ENCODE data around the gene TBC1D16.

The TBC1D16 gene

GRCh38 chr17:79990051-79990592 is 45.5 kb downstream of the TBC1D16 start:
- no peak for DNase-seq (ENCODE audit: extremely low read depth in 1 of 2, low read depth in 1 of 2)

- DNase-seq (ENCODE audit: extremely low read depth in 1 of 2, low read depth in 1 of 2) = no peak
These were observed 46.4 kb downstream of the TBC1D16 start for GRCh38 chr17:79989106-79989835.

DNA sequence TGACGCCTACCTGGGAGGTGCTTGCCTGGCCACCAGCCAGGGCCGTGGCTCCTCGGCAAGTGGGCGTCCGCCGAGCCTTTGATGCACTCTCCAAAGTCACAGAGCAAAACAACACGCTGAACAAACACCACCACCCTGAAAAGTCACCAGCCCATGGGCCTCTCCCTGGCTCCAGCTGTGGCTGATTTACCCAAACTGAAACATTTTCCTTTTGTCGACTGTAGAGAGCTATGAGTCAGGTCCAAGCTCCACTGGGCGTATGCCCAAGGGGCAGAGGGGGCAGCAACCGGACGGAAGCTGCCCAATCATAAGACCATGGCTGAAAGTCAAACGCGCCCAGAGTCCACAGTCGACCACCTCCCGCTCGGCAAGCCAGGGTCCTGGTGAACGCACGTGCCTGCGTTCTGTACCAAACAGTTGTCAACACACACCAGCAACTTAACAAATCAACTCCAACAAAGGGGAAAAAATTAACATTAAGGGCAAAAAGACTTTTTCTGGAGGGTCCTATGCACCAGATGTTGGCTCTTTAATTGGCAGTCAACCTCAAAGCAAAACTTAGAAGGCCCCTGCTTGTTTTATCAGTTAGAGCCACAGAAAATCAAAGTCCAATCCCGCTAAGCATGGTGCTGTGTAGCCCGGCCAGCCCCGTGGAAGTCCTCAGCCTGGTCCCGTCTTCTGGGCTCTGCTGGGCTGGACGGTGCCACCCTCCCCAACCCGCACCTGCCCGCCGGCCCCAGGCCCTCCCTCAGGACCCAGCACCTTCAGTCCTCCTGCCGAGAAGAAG is 47.3 kb downstream of the TBC1D16 start:
- no peak for DNase-seq (ENCODE audit: extremely low read depth in 1 of 2, low read depth in 1 of 2)

- no peak for DNase-seq (ENCODE audit: extremely low read depth in 1 of 2, low read depth in 1 of 2)
These were observed 47.8 kb downstream of the TBC1D16 start for GRCh38 chr17:79987935-79988184.

DNA sequence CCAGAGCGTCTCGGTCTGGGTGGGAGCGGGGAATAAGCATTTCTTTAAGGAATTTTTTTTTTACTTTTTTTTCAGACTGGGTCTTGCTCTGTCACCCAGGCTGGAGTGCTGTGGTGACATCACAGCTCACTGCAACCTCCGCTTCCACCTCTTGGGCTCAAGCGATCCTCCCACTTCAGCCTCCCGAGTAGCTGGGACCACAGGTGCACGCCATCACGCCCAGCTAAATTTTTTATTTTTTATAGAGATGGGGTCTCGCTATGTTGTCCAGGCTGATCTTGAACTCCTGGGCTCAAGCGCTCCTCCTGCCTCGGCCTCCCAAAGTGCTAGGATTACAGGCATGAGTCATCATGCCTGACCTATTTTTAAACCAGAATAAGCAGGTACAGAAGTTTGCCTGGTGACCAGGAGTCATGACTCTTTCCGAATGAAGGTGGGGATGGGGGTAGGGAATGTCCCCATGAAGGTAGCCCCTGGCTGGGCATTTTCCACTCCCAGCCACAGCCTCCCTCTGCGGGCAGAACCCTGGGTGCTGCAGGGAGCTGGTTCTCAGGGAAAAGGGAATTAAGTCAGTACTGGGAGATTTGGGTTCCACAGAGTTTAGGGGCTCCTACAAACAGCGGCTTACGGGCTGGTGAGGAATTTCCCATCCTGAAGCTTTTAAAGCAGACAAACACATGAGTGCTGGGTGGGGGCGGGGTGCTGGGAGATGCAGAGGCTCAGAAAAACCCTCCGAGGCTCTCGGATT is 48.3 kb downstream of the TBC1D16 start:
- DNase-seq (ENCODE audit: extremely low read depth in 1 of 2, low read depth in 1 of 2) = no peak

GRCh38 chr17:79986411-79987186 is 49.1 kb downstream of the TBC1D16 start:
- DNase-seq (ENCODE audit: extremely low read depth in 1 of 2, low read depth in 1 of 2) = no peak

GRCh38 chr17:79985943-79986391 is 49.7 kb downstream of the TBC1D16 start:
- DNase-seq (ENCODE audit: extremely low read depth in 1 of 2, low read depth in 1 of 2) = no peak

DNA sequence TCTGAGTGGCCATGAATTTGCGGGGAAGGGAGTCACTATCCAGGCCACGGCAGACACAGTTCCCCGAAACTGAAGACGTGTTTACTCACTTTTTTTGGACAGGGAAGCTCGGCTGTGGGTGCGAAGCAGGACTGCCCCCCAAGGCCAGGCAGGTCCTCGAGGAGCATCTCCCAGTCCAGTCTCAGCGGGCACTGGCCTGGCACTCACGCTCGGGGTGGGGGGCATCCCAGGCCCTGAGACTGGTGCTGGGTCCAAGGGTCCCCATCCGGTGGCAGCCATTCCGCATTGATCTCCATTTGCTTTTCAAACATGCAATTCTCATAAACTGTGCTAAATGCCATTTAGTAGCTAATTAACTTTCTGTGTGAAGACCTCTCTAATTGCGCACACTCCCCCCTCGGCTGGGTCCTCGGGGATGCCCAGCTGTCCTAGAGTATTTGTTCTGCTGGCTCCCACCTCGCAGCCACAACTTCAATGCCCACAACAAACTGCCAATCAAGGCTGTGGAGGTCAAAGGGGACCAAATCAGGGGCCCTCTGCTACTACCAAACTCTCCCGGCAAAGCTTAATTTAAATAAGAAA is 50.2 kb downstream of the TBC1D16 start:
- DNase-seq (ENCODE audit: extremely low read depth in 1 of 2, low read depth in 1 of 2) = no peak

DNA sequence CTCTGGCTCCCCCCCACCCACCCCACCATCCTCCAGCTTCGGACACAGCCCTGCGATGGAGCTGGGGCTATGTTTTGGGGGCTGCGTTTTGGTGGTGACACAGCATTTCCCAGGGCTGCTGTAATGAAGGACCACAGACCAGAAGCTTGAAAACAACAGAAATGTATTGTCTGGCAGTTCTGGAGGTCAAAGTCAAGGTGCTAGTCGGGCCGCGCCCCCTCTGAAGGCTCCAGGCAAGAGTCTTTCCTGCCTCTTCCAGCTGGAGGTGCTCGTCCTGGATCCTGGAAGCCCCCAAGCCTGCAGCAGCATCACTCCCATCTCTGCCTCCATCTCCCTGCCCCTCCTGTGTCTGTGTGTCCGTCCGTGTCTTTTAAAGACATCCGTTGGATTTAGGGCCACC is 50.8 kb downstream of the TBC1D16 start:
- DNase-seq (ENCODE audit: extremely low read depth in 1 of 2, low read depth in 1 of 2) = no peak

DNA sequence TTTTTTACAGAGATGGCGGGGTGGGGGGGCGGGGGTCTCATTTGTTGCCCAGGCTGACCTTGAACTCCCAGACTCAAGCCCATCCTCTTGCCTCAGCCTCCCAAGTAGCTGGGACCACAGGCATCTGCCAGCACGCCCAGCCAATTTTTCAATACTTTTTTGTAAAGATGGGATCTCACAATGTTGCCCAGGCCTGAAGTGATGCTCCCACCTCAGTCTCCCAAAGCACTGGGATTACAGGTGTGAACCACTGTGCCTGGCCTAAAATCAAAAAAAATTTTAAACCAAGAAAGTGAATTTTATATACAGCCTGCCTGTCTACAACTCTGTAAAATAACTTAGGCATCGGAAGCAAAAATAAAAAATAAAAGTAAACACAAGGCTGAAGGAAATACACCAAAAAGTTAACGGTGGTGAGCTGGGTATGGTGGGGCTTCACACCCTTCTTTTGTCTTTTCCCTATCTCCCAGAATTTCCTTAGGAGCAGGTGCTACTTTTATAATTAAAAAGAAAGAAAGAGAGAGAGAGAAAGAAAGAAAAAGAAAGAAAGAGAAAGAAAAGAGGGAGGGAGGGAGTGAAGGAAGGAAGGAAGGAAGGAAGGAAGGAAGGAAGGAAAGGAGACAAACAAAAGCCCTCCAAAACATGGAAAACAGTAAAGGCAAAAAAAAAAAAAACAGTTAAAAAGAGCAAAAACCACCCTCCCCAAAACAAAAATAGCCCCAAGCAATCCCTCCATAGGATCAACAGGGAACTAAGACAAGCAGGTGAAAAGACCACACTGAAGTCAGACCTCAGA is 51.4 kb downstream of the TBC1D16 start:
- DNase-seq (ENCODE audit: extremely low read depth in 1 of 2, low read depth in 1 of 2) = no peak

DNA sequence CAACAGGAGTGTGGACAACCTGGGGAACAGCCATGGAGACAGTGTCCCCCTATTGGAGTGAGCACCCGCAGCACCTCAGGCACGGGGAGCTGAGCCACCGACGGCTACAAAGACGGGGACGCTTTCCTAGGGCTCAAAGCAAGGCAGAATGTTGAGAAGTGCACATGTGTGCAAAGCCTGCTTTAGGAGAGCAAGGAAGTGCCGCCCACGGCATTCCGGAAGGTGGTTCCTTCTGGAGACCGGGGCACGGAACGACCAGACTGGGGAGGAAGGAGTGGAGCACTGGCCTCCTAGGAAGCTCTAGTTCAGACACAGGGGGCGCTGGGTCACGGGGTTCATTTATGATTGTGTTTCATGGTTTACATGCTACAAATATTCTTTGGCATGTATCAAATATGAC is 52.2 kb downstream of the TBC1D16 start:
- no peak for DNase-seq (ENCODE audit: extremely low read depth in 1 of 2, low read depth in 1 of 2)

- DNase-seq (ENCODE audit: extremely low read depth in 1 of 2, low read depth in 1 of 2) = no peak
These were observed 52.7 kb downstream of the TBC1D16 start for GRCh38 chr17:79982986-79983385.

GRCh38 chr17:79981661-79982101 is 54.0 kb downstream of the TBC1D16 start:
- no peak for DNase-seq (ENCODE audit: extremely low read depth in 1 of 2, low read depth in 1 of 2)

GRCh38 chr17:79981090-79981489 is 54.6 kb downstream of the TBC1D16 start:
- no peak for DNase-seq (ENCODE audit: extremely low read depth in 1 of 2, low read depth in 1 of 2)

GRCh38 chr17:79980246-79981043 is 55.2 kb downstream of the TBC1D16 start:
- no peak for DNase-seq (ENCODE audit: extremely low read depth in 1 of 2, low read depth in 1 of 2)

- DNase-seq (ENCODE audit: extremely low read depth in 1 of 2, low read depth in 1 of 2) = no peak
These were observed 55.9 kb downstream of the TBC1D16 start for GRCh38 chr17:79979816-79980215.

DNA sequence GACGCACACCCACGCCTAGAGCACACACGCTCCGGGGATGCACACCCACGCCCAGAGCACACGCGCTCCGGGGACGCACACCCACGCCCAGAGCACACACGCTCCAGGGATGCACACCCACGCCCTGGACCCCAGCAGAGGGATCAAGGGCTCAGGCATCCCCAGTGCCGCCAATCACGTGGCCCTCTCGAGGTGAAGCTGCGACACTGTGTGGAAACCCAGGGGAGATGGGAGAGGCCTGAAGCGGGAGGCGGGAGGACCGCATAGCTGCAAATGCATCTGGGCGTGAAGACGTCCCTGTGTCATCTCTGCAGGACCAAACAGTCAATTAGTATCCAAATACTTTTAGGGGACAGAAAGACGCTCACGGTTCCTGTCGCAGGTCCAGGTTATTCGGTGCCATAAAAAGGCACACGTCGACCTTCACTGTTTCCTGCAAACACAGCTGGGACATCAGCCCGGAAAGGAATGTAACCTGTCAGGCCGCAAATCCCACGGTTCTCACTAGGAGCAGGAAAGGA is 56.4 kb downstream of the TBC1D16 start:
- DNase-seq (ENCODE audit: extremely low read depth in 1 of 2, low read depth in 1 of 2) = no peak

GRCh38 chr17:79978548-79978855 is 57.2 kb downstream of the TBC1D16 start:
- no peak for DNase-seq (ENCODE audit: extremely low read depth in 1 of 2, low read depth in 1 of 2)

Data from stimulated activated CD8-positive, alpha-beta memory T cell treated with anti-CD3 and anti-CD28 coated beads, Interleukin-7, amount 100 ng/mL, for 48 hours (primary cell).